PC-9 (cell line): ENCODE results near the gene PSMD14.
"Not testable (repeated sequence)": the region's sequence is repeated elsewhere in the genome, so short reads cannot be mapped to it uniquely, and the experiment has no call there.

Experiments
- CTCF ChIP-seq: fragments of 200-600 bp; sonication (generic); conservative IDR thresholded peaks from 2 replicates; pipeline ENCODE4 v1.6.1; 2017; ENCODE audit warnings: mixed run types, antibody characterized with exemption, mild to moderate bottlenecking, moderate library complexity
- EZH2 ChIP-seq: fragments of 200-600 bp; sonication (generic); IDR thresholded peaks from 2 replicates; pipeline ENCODE4 v1.8.0; 2017; ENCODE audit warnings: antibody characterized with exemption, low read depth

- TF ChIP-seq CTCF, EZH2: not testable (repeated sequence)
Observed at GRCh38 chr2:161360095-161360654, 52.0 kb downstream of the PSMD14 start.
